Activated T-cell treated with anti-CD3 and anti-CD28 coated beads for 1 hour (primary cell): ENCODE results near the gene PRR22.

Experiments used
- DNase-seq: peaks from one replicate; pipeline ENCODE4 v3.0.0-alpha.2; 2020; ENCODE audit warnings: low read depth

Gene PRR22

DNA sequence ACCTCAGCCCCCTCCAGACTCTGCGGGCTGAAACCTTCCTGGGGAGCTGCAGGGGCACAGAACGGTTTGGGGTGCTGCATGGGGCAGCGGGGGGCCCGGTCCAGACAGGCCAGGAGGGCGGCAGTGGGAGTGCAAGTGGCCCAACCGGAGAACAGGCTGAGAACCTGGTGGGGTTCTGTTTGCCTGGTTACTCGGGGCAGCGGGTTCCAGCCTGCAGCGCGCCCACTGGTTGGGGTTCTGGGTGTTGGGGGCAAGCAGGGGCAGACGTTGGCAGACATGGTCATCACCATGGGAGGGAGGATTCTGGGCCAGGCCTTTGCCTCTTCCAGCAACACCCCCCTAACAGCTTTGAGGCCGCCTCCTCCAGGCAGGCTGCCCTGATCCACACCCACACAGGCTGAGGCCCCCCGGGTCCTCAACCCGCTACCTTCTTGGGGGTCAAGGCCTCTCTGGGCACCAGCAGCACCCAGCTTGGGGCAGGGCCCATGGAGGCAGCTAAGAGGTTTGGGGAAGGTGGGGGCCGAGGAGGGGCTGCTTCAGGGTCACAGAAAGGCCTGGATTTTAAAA lies at the start of gene PRR22:
Gene PRR22, minus strand, starts transcription at position 166 of the 567 bp plus-strand sequence. Its CDS starts 86 bp downstream, at position 80.
- no peak for DNase-seq

- no peak for DNase-seq
Measured at GRCh38 chr19:5832527-5833216, 48.1 kb upstream of the PRR22 start.

- DNase-seq: no peak
Measured at GRCh38 chr19:5832061-5832460, 47.5 kb upstream of the PRR22 start.

GRCh38 chr19:5831159-5831558 lies 46.6 kb upstream of the PRR22 start:
- no peak for DNase-seq

DNA sequence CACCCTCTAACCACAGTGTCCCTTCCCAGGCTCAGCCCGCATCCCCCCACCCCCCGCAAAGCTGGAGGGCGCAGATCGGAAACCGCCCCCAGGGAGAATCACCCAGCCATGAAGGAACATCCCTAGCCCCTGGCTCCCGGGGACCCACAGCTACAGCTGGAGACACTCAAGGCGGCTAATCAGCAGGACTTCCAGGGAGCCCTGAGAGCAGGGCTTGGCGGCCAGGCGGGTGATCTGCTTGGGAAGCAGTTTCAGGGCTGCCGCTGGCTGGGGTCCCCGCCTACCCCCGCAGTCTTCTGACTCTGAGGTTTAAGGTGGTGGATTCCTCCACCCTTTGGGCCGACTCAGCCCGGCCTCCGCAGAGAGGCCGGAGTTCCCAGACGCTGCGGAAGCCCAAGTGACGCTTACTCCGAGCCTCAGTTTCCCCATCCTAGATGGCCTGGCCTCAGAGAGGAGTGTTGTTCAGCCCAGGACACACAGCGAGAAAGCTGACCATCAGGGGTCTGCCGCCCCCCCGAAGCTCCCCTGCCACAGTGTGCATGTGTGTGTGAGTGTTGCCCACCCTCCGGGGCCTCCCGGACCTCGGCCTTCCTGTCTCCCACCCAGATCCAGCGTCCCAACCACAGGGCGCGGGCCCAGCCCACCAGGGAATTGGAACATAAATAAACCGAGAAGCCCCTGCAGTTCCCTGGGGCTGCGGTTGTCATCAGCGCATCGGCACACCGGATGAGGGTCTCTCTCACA lies 45.2 kb upstream of the PRR22 start:
- DNase-seq: no peak

GRCh38 chr19:5828661-5829566 lies 44.4 kb upstream of the PRR22 start:
- DNase-seq: no peak

- peak; percentile 87 for DNase-seq
Measured at GRCh38 chr19:5827891-5828660, 43.5 kb upstream of the PRR22 start.

DNA sequence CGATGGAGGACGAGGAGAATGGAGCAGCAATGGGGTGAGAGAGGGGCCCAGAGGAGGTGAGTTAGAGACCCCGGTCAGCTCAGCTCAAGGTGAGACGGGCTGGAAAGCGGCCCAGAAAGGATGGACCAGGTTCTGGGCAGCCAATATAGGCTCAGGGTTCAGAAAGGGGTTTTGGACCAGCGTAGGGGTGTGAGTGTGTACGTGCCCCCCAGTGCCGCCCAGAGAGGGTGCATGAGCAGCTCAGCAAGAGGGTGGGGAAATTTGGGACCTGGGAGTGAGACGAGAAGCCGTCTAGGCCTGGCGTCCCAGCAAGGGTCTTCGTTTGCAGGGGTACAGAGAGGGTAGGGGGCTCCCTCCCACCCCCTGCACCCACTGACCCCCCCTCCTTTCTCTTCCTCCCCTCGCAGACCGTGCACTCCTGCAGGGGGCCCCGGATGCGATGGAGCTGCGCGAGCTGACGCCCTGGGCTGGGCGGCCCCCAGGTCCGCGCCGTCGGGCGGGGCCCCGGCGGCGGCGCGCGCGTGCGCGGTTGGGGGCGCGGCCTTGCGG lies 42.9 kb upstream of the PRR22 start:
- DNase-seq: no peak

GRCh38 chr19:5826531-5827341 lies 42.2 kb upstream of the PRR22 start:
- no peak for DNase-seq

DNA sequence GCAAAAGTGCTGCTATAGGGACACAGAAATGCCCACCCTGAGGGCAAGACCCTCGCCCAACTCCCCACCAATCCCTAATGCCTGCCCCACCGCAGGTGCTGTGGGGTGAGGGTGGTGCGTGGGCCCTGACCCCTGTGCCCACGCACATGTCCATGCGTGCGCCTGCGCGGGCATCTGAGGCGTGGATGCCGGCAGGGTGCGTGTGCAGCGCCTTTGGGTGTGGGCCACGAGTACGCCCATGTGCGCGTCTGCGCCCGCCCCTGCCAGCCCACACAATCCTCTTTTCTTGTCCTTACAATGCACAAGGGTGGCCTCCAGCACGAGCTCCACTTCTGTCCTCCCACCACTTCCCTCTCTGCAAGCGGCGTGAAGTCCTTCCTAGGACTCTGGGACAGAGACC lies 40.6 kb upstream of the PRR22 start:
- no peak for DNase-seq

DNA sequence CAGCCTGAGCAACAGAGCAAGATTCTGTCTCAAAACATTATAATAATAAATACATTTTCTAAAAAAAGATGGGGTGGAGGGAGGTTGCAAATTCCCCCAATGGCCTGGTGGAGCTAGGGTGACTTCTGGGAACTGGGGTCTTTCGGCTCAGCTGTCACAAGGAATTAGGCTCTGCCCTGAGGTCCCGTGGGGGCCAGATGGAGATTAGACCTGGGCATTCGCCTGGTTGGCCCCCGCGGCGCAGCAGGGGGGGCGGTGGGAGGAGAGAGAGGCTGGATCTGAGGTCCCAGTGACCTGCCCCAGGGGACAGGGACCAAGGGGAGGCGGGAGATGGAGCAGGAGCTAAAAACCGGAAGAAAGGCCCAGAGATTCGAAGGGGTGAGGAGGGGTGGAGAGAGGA lies 40.2 kb upstream of the PRR22 start:
- no peak for DNase-seq

- no peak for DNase-seq
Measured at GRCh38 chr19:5823579-5824281, 39.2 kb upstream of the PRR22 start.

GRCh38 chr19:5822181-5822844 lies 37.8 kb upstream of the PRR22 start:
- DNase-seq: no peak

- DNase-seq: no peak
Measured at GRCh38 chr19:5821521-5822180, 37.1 kb upstream of the PRR22 start.

GRCh38 chr19:5820785-5821184 lies 36.2 kb upstream of the PRR22 start:
- DNase-seq: no peak

- no peak for DNase-seq
Measured at GRCh38 chr19:5818594-5818993, 34.0 kb upstream of the PRR22 start.

GRCh38 chr19:5817218-5817617 lies 32.7 kb upstream of the PRR22 start:
- no peak for DNase-seq

- DNase-seq: no peak
Measured at GRCh38 chr19:5814852-5815246, 30.3 kb upstream of the PRR22 start.
